ENCODE data around the gene ZFHX2.
"Not testable (repeated sequence)": the region's sequence is repeated elsewhere in the genome, so short reads cannot be mapped to it uniquely, and the experiment has no call there.

Gene ZFHX2

DNA sequence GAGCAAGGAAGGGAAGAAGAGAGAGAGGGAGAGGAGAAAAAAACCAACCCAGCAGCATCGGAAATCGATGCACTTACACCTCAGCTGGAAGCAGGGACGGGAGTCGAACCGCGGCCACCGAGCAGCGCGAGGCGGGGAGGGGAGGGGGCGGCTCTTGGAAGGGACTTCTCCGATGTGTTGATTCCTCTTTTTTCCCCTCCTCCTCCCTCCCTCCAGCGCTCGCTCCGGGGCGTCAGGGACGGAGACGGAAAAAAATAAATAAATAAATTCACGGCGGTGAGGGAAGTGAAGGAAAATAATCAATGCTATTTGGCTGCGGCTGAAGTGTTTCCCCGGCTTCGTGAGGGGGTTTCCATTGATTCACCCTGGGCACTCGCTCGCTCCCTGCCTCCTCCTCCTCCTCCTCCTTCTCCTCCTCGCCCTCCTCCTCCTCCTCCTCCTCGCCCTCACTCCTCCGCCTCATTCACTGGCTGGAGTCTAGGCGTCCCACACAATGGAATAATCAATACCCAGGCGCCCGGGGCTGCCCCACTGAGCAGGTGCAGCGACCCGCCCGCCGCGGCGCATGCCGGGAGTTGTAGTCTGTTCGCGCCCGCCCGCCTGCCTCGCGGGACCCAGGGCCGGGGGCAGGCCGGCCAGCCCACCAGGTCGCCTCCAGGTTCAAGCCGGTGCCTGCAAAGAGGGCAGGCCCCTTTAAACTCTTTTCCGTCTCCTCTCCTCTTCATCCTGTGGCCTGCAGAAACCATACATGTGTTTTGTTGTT lies at the start of gene ZFHX2:
ZFHX2 (minus strand) TSS at position 500 of the 763 bp plus-strand sequence. CDS start 16,440 bp downstream, outside the sequence.
- CTCF ChIA-PET: no interaction called here
- TF ChIP-seq, protein P1, sequence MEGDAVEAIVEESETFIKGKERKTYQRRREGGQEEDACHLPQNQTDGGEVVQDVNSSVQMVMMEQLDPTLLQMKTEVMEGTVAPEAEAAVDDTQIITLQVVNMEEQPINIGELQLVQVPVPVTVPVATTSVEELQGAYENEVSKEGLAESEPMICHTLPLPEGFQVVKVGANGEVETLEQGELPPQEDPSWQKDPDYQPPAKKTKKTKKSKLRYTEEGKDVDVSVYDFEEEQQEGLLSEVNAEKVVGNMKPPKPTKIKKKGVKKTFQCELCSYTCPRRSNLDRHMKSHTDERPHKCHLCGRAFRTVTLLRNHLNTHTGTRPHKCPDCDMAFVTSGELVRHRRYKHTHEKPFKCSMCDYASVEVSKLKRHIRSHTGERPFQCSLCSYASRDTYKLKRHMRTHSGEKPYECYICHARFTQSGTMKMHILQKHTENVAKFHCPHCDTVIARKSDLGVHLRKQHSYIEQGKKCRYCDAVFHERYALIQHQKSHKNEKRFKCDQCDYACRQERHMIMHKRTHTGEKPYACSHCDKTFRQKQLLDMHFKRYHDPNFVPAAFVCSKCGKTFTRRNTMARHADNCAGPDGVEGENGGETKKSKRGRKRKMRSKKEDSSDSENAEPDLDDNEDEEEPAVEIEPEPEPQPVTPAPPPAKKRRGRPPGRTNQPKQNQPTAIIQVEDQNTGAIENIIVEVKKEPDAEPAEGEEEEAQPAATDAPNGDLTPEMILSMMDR (conservative IDR thresholded peaks at IDR 0.05; ENCODE audit: low read depth): no peak
- peak; percentile 59 for DNase-seq (ENCODE audit: low spot score)
- POLR2A ChIA-PET (ENCODE audit: low non-redundant PET): interaction anchor here (0.6 kb wide), 1 partner anchor 590 kb away, joined by 7 read pairs; the partner anchor contains the start of gene EMC9
- peak within 1 kb of the TSS; percentile 45 for H3K27ac ChIP-seq

DNA sequence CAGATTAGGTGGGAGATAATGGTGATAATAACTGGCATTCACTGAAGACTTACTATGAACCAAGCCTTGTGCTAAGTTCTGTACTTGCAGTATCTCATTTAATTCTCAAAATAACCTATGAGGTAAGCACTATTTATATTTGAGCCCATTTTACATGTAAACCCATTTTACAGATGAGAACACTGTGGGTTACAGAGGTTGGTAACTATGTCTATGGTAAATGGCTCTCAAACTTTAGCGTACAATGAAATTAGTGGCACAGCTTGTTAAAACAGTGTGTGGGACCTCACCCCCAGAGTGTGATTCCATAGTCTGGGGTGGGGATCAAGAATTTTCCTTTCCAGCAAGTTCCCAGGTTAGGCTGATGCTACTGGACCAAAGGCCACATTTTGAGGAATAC lies 49.2 kb upstream of the ZFHX2 start:
- ChIA-PET CTCF (no interaction called here), POLR2A (ENCODE audit: low non-redundant PET) (no interaction called here)
- TF ChIP-seq, protein P1 (conservative IDR thresholded peaks at IDR 0.05; ENCODE audit: low read depth): no peak
- H3K27ac ChIP-seq: no peak overlapping the region
- DNase-seq (ENCODE audit: low spot score): no peak

DNA sequence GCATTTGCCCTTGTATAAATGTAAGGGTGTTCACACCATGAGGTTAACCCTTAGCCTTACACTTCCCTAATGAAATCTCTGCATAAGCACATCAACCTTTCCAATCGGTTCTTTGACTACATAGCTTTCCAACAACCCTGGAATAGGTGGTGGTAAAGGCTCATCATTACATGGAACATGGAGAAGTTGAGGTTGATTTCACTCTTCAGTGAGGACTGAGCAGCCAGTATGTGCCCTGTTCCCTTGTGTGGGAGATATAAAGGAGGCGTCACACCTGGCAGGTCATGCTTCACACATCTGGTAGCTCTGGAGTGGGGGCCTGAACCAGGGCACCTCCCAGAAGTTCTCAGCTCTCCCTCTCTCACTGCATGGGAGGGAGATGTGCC lies 48.8 kb upstream of the ZFHX2 start:
- ChIA-PET CTCF (no interaction called here), POLR2A (ENCODE audit: low non-redundant PET) (no interaction called here)
- H3K27ac ChIP-seq: no peak overlapping the region

DNA sequence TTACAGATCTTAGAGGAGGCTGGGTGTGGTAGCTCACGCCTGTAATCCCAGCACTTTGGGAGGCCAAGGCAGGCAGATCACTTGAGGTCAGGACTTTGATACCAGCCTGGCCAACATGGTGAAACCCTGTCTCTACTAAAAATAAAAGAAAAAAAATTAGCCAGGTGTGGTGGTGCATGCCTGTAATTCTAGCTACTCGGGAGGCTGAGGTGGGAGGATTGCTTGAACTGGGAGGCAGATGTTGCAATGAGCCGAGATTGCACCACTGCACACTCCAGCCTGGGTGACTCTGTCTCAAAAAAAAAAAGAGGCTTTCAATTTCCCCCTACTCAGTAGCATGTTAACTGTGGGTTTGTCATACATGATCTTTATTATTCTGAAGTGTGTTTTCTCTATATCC lies 42.6 kb upstream of the ZFHX2 start:
- H3K27ac ChIP-seq; POLR2A ChIA-PET (ENCODE audit: low non-redundant PET); DNase-seq (ENCODE audit: low spot score): not testable (repeated sequence)
- CTCF ChIA-PET: interaction anchor here (0.7 to 0.8 kb wide), 2 partner anchors 273 to 294 kb away, joined by 3 read pairs; no protein-coding TSS in a partner anchor

More for the DNA sequence above, 48.8 kb upstream of the ZFHX2 start:
- DNase-seq (ENCODE audit: low spot score): no peak
- TF ChIP-seq, protein P1 (conservative IDR thresholded peaks at IDR 0.05; ENCODE audit: low read depth): no peak

DNA sequence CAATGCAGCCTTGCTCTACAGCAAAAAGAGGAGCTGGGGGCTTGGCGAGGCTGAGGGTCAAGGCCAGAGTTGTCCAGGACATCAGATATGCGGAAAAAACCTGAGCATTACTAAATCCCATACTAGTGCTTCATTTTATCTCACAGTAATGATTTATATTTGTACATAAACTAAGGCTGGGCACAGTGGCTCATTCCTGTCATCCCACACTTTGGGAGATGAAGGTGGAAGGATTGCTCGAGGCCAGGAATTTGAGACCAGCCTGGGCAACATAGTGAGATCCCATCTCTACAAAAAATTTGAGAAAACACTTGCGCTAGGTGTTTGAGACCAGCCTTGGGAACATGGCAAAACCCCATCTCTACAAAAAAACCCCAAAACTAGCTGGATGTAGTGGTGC lies 38.6 kb upstream of the ZFHX2 start:
- no peak overlapping the region for H3K27ac ChIP-seq
- ChIA-PET POLR2A (ENCODE audit: low non-redundant PET) (no interaction called here), CTCF (interaction anchor here (0.8 to 1.3 kb wide), 2 partner anchors 55 to 274 kb away, joined by 3 read pairs; no protein-coding TSS in a partner anchor)
- TF ChIP-seq, protein P1 (conservative IDR thresholded peaks at IDR 0.05; ENCODE audit: low read depth): no peak
- no peak for DNase-seq (ENCODE audit: low spot score)

DNA sequence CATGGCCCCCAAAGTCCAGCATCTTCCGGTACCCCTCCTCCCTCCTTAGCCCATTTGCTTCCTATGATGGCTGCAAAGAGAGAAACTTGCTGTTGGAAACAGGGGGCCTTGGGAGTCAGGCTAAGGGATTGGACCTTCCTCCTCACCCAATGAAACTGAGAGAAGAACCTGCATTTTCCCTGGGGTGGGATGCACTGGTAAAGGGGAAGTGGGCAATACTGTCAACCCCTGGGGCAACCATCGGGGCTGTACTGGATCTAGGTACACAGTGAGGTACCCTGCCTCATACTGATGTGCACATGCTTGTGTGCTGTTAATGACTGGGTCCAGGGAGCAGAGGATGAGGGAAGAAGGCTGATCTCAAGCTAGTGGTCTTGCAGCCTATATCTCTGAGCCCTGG lies 38.0 kb upstream of the ZFHX2 start:
- CTCF ChIA-PET: interaction anchor here (0.6 to 1.7 kb wide), 12 partner anchors 15 to 341 kb away, joined by 3 to 15 read pairs (median 4); partner anchors contain the start of gene SLC22A17
- H3K27ac ChIP-seq: no peak overlapping the region
- DNase-seq (ENCODE audit: low spot score): no peak
- POLR2A ChIA-PET (ENCODE audit: low non-redundant PET): no interaction called here
- TF ChIP-seq, protein P1 (conservative IDR thresholded peaks at IDR 0.05; ENCODE audit: low read depth): no peak
